Posterior vena cava (tissue), 2 donors: ENCODE data around the gene HASPIN. TPM values are rescaled to one million over a fixed set of nuclear protein-coding genes. Genes with fewer than 3 reads are reported as not detected.

Experiments used
- DNase-seq: peaks from one replicate; pipeline ENCODE4 v3.0.0-alpha.2; 2020; ENCODE audit warnings: low spot score
- intact Hi-C, 2 donors: fragments of 100-400 bp; cut with DNase I; formaldehyde crosslinking; loops; one replicate each; pipeline versions ENCODE4 v1.14.1 to v1.14.2; 2022 to 2023
- long read RNA-seq, 2 donors: library from polyadenylated mRNA; unstranded; transcript quantifications; one replicate each; pipeline ENCODE4 v2.0.0, GENCODE V29; 2020 to 2021
- total RNA-seq, 2 donors: library from RNA; stranded (reverse); fragmentation: NEBNext Ultra II Directional; extraction: Animal tissue kit (Norgen Biotek cat#: 25700); gene quantifications; one replicate each; pipeline ENCODE4 v1.2.1, GENCODE V29; 2021
- donor health status: DM: yes; HTN: yes; CAD: no.
- donor health status: DM: yes; HTN: yes; CAD: no.

Gene HASPIN
- total RNA-seq, result under 1 TPM in 1 of 2 donors, not detected in 1; 0.24 TPM
- long read RNA-seq, donor 1, result 0 reads
- long read RNA-seq, donor 2, result 0 reads

DNA sequence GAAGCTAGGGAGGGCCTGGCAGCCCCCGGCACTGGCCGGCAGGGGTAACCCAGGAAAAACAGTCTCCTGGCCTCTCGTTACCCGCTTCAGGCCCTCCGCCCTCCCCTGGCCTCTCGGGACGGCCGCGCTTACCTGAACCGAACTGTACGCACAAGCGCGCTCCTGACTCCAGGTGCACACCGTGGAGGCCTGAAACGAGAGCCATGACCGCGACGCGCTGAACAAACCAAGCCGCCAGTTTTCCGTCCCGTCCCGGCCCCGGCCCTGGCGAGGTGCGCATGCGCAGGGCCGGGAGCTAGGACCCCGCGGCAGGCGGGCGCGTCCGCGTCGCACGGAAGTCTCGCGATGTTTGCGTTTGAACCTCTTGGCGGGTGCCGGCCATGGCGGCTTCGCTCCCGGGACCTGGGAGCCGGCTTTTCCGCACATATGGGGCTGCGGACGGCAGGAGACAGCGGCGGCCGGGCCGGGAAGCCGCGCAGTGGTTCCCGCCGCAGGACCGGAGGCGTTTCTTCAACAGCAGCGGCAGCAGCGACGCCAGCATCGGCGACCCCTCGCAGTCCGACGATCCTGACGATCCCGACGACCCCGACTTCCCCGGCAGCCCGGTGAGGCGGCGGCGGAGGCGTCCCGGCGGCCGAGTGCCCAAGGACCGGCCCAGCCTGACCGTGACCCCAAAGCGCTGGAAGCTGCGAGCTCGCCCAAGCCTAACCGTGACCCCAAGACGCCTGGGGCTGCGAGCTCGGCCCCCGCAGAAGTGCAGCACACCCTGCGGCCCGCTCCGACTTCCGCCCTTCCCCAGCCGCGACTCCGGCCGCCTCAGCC is at the start of gene HASPIN:
HASPIN (plus strand) TSS at position 348 of the 822 bp plus-strand sequence; CDS start at position 381, 33 bp downstream.
- intact Hi-C loops, result no loop called here
- DNase-seq, result peak; percentile 97

GRCh38 chr17:3675886-3676285 is 47.8 kb upstream of the HASPIN start:
- intact Hi-C loops, result no loop called here
- DNase-seq, result no peak

GRCh38 chr17:3678095-3678820 is 45.4 kb upstream of the HASPIN start:
- no peak for DNase-seq
- intact Hi-C loops, result no loop called here

DNA sequence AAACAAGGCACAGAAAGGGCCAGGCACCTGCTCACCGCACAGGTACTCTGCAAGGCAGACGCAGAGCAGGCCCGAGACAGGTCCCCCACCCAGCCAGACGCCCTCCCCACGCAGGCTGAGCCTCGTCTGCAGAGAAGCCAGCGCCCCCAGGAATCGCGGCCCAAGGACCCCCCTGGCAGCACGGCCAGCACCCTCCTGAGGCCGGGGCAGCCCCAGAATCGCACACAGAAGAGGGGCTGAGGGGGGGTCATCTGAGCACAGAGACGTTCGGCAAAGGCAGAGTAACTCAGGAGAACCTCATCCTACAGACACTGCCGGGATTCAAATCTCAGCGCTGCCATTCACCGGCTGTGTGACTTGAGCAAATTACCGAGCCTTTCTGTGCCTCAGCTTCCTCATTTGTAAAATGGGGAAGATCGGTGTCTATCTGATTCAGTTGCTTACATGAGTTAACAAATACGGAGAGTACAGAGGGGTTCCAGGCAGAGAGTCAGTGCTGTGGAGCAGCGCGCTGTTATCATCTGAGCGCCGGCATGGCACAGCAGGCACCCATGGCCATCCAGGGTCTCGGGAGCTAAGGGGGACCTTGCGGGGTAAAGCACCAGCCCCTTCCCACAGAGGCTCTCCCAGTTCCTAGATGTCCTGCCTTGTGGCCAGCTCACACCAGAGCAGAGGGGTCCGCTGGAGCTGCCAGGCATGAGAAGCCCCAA is 44.7 kb upstream of the HASPIN start:
- DNase-seq, result no peak
- intact Hi-C loops, result no loop called here

GRCh38 chr17:3679531-3680126 is 44.1 kb upstream of the HASPIN start:
- intact Hi-C loops, result no loop called here
- no peak for DNase-seq

DNA sequence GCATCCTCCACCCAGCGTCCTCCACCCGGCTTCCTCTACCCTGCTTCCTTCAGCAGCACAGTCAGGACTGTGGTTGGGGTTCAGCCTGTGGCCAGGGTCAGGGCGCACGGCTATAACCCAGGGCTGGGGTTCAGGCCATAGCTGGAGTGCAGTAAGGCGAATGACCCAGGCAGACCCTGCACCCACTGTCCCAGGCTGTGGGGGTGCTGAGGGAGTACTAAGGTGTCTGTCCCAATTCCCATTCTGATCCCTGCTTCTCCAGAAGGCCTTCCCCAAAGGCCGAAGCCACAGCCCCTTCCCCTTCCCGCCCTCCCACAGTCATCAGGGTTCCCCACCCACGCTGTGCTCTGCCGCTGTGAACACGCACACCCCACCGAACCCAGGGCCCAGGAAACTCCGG is 42.6 kb upstream of the HASPIN start:
- intact Hi-C loops, result no loop called here
- DNase-seq, result no peak

GRCh38 chr17:3681565-3681964 is 42.1 kb upstream of the HASPIN start:
- intact Hi-C loops, result no loop called here

DNA sequence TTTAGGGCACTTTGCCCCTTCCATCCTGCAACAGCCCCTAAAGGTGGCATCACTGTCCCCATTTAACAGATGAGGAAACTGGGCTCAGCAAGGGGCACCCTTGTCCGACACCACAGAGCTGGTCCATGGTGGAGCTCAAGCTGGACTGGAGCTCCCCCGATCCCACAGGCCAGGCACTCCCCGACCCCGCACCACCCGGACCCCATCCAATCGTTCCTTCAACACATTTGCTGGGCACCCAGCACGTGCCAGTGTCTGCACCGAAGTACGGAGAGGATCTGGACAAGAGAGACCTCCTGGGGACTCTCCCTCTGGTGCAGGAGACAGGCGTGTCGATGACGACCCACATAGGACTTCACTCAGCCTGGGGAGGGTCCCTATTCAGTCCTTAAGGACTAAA is 41.7 kb upstream of the HASPIN start:
- no peak for DNase-seq

More at GRCh38 chr17:3681565-3681964, 42.1 kb upstream of the HASPIN start:
- no peak for DNase-seq

DNA sequence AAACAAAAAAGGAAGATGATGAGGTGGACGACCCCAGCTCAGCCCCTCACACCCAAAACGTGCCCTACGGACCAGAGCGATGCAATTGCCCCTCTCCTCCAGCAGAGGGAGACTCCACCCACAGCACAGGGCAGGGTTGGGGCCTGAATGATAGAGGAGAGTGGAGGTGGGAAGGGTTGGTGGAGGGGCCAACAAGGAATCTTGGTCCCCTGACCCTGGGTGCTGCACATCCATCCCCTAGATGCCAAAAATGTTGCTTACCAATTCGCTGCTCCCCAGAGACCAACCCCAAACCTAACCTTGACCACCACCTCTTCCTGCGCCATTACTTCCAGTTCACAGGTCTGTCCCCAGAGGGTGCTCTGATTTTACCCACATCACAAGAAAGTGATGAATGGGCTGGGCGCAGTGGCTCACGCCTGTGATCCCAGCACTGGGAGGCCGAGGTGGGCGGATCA is 40.6 kb upstream of the HASPIN start:
- intact Hi-C loops, result no loop called here
- DNase-seq, result no peak

More for the DNA sequence above, 41.7 kb upstream of the HASPIN start:
- intact Hi-C loops, result no loop called here

- intact Hi-C loops, result no loop called here
- no peak for DNase-seq
Observed at GRCh38 chr17:3685174-3685573, 38.5 kb upstream of the HASPIN start.

GRCh38 chr17:3688027-3688553 is 35.6 kb upstream of the HASPIN start:
- no peak for DNase-seq
- intact Hi-C loops, result no loop called here

GRCh38 chr17:3688852-3689261 is 34.8 kb upstream of the HASPIN start:
- intact Hi-C loops, result no loop called here
- no peak for DNase-seq

DNA sequence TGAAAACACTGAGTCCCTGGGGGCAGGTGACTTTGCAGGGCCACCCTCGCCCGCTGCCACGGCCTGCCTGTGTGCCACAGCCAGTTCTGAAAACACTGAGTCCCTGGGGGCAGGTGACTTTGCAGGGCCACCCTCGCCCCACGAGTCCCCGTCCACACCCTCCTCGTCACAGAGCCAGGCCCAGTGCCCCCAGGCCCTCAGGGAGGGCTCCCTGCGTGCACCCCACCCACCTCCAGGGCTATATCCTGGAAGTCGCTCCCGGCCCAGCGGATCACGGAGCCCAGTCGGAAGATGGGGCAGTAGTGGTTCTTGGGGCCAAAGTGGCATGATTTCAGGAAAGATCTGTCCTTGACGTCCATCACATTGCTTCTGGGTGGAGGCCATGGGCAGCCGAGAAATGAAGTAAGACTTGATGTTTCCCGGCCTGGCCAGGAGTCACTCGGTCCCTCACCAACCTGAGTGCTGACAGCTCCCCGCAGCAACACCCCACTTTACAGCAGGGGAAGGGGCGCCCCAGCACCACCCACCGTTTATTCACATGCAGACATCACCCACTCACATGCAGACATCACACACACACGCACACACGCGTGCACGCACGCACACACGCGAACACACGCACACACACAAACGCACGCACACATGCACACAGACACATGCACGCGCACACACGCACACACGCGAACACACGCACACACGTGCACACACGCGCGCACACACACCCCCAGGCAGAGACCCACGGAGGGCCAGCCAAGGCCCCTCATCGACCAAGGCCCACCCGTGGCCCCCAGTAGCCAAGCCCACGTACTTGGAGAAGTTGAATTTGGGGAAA is 34.2 kb upstream of the HASPIN start:
- no peak for DNase-seq
- intact Hi-C loops, result no loop called here

GRCh38 chr17:3690094-3690715 is 33.5 kb upstream of the HASPIN start:
- no peak for DNase-seq
- intact Hi-C loops, result no loop called here

DNA sequence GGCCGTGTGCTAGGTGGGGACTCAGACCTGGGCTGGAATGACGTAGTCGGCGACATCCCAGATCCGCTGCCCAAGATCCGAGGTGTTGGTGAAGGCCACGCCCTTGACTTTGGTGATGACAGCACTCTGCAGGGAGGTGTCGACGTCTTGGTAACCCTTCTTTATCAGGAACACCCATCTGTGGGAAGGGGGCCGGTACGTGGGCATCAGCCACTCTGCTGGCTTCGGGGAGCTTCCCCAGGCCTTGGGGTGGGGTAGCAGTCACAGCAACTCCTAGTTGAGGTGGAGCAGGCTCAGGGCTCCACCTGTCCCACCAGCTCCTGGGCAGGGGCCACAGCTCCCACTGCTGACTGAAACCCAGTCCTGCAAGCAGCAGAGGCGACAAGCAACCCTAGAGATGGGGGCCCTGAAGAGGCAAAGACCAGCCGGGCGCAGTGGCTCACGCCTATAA is 32.1 kb upstream of the HASPIN start:
- intact Hi-C loops, result no loop called here
- DNase-seq, result no peak

- intact Hi-C loops, result no loop called here
Observed at GRCh38 chr17:3692346-3692745, 31.4 kb upstream of the HASPIN start.

DNA sequence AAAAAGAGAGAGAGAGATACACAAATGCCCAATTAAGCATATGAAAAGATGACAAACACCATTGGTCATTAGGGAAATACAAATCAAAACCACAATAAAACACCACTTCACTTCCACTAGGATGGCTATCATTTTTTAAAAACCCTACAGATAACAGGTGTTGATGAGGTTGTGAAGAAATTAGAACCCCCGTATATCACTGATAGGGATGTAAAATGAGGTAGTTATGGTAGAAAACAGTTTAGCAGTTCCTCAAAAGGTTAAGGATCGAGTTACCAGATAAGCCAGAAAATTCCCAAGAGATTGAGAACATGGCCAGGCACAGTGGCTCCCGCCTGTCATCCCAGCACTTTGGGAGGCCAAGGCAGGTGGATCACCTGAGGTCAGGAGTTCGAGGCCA is 30.6 kb upstream of the HASPIN start:
- DNase-seq, result no peak
- intact Hi-C loops, result no loop called here

More at GRCh38 chr17:3692346-3692745, 31.4 kb upstream of the HASPIN start:
- DNase-seq, result no peak

DNA sequence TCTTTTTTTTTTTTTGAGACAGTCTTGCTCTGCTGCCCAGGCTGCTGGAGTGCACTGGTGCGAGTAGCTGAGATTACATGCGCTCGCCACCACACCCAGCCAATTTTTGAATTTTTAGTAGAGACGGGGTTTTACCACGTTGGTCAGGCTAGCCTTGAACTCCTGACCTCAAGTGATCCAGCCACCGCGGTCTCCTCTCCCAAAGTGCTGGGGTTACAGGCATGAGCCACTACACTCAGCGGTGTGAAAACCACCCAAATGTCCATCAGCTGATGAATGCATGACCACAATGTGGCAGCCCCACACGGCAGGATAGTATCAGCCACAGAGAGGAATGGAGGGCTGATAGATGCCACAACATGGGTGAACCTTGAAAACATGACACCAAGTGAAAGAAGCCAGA is 29.9 kb upstream of the HASPIN start:
- intact Hi-C loops, result no loop called here
- DNase-seq, result no peak
